ENCODE data around the gene UBC. TPM values are rescaled to one million over a fixed set of nuclear protein-coding genes. Genes with fewer than 3 reads are reported as not detected.

UBC gene
- total and polyA plus RNA-seq, 9 of the 15 experiments (the other 6 are each of a cell fraction or from before 2014, with no cell fraction given) = 533 to 1,153 (median 813) TPM

DNA sequence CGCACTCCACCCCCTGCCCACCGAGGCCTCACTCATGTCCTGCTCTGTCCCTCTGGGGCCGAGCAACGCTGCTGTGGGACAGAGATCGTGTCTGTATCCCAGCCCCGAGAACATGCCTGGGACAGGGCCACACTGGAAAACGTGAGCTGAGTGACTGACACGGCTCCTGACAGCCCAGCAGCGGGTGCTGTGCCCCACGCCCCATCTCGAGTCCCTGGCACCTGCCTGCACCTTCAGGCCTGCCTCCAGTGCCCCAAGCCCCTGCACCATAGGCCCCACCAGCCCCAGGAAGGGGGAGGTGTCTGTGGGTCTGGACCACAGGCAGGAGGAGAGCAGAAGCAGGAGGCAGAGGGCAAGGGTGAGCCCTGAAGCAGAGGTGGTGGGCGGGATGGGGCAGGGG, 34.6 kb upstream of the UBC start:
- CTCF ChIA-PET (ENCODE audit: low intra/inter-chr PET ratio) = no interaction called here
- Histone ChIP-seq H3K9me3 (replicated peaks; ENCODE audit: control insufficient read depth, insufficient read depth, low read depth, low read length) (no peaks in the 10 kb centered on the region), H3K36me3 (ENCODE audit: control insufficient read depth, insufficient read depth, low read length) (peaks cover 72% of the 10 kb centered on the region; the same call in 2 of the 3 replicates), H3K27ac (ENCODE audit: extremely low read depth, low read depth, low read length) (no peak overlapping the region), H4K20me1 (replicated peaks; ENCODE audit: control insufficient read depth, insufficient read depth, low read length) (no peaks in the 10 kb centered on the region), H3K9me1 (ENCODE audit: control insufficient read depth, insufficient read depth, low read length) (peaks cover 2% of the 10 kb centered on the region), H3K4me3 (no peak overlapping the region), H3K27me3 (ENCODE audit: control insufficient read depth in 2 of 2, insufficient read depth in 2 of 2, low read length in 2 of 2) (no peaks in the 10 kb centered on the region), H3K9ac (ENCODE audit: insufficient read depth in 1 of 2, low read depth in 2 of 2, low read length in 2 of 2) (peak overlapping the region in 1 of 2 experiments; percentile 38; a peak in 1 of 4 replicates), H3K4me2 (ENCODE audit: insufficient read depth, low read length) (no peak overlapping the region), H3K4me1 (replicated peaks in 1 of 2; ENCODE audit: control insufficient read depth in 2 of 2, insufficient read depth in 2 of 2, low read length in 2 of 2) (peaks cover 0 to 11% of the 10 kb centered on the region in 2 experiments; a peak in 1 of 5 replicates), H2AFZ (ENCODE audit: low read depth, low read length) (no peak overlapping the region), H3K79me2 (ENCODE audit: control insufficient read depth, insufficient read depth, low read length) (no peaks in the 10 kb centered on the region)
- 89% methylated on average over 11 of the region's 12 CpGs for WGBS (ENCODE audit: insufficient coverage, low coverage, missing lambda C conversion rate)
- DNase-seq (ENCODE audit: extremely low read depth in 1 of 4, low spot score in 3 of 4) = no peak
- in situ Hi-C loops (cut with MboI) = no loop called here
- FAIRE-seq = no peak
- intact Hi-C loops (cut with micrococcal nuclease) = no loop called here
- BruUV-seq (replicated peaks) = no TSS peak
- no peak for ATAC-seq
- POLR2A ChIA-PET = no interaction called here
- TF ChIP-seq, protein P1, sequence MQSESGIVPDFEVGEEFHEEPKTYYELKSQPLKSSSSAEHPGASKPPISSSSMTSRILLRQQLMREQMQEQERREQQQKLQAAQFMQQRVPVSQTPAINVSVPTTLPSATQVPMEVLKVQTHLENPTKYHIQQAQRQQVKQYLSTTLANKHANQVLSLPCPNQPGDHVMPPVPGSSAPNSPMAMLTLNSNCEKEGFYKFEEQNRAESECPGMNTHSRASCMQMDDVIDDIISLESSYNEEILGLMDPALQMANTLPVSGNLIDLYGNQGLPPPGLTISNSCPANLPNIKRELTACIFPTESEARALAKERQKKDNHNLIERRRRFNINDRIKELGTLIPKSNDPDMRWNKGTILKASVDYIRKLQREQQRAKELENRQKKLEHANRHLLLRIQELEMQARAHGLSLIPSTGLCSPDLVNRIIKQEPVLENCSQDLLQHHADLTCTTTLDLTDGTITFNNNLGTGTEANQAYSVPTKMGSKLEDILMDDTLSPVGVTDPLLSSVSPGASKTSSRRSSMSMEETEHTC (IDR thresholded peaks at IDR 0.05) = no peak
- no peak for TF ChIP-seq SMAD3 (CRISPR knock-in tag; conservative IDR thresholded peaks at IDR 0.05)
- no peak for TF ChIP-seq SMC3 (conservative IDR thresholded peaks at IDR 0.05; ENCODE audit: insufficient read depth, low read depth, low read length)
- TF ChIP-seq, protein P2, sequence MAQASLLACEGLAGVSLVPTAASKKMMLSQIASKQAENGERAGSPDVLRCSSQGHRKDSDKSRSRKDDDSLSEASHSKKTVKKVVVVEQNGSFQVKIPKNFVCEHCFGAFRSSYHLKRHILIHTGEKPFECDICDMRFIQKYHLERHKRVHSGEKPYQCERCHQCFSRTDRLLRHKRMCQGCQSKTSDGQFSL (CRISPR knock-in tag; IDR thresholded peaks at IDR 0.05) = no peak
- TF ChIP-seq, protein P2 (tag; IDR thresholded peaks at IDR 0.05) = no peak
- no peak for TF ChIP-seq SMAD1 (IDR thresholded peaks at IDR 0.05; ENCODE audit: low read depth, low read length, partially characterized antibody)
- TF ChIP-seq POLR2AphosphoS5 (IDR thresholded peaks at IDR 0.05; ENCODE audit: control insufficient read depth, insufficient read depth, low read depth, low read length) = 0 out of 2 replicates have a peak, but pooled peaks have one; percentile 30
- TF ChIP-seq POLR2G (IDR thresholded peaks at IDR 0.05; ENCODE audit: low read depth, low read length) = peak; percentile 24; the same call in 1 of the 2 replicates
- no peak for TF ChIP-seq RBM14 (IDR thresholded peaks at IDR 0.05; ENCODE audit: borderline replicate concordance, insufficient read depth, low read depth, low read length)
- TF ChIP-seq, protein P3, sequence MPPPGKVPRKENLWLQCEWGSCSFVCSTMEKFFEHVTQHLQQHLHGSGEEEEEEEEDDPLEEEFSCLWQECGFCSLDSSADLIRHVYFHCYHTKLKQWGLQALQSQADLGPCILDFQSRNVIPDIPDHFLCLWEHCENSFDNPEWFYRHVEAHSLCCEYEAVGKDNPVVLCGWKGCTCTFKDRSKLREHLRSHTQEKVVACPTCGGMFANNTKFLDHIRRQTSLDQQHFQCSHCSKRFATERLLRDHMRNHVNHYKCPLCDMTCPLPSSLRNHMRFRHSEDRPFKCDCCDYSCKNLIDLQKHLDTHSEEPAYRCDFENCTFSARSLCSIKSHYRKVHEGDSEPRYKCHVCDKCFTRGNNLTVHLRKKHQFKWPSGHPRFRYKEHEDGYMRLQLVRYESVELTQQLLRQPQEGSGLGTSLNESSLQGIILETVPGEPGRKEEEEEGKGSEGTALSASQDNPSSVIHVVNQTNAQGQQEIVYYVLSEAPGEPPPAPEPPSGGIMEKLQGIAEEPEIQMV (tag; conservative IDR thresholded peaks at IDR 0.05; ENCODE audit: low read depth) = no peak
- no peak for TF ChIP-seq ZNF518B (CRISPR knock-in tag; IDR thresholded peaks at IDR 0.05)
- no peak for TF ChIP-seq KLF13 (tag; IDR thresholded peaks at IDR 0.05; ENCODE audit: borderline replicate concordance, low read depth)
- no peak for TF ChIP-seq ZFX (CRISPR knock-in tag; IDR thresholded peaks at IDR 0.05)

All from K562 (cell line).